ENCODE measurements around the gene NPDC1.
"Not testable (repeated sequence)": the region's sequence is repeated elsewhere in the genome, so short reads cannot be mapped to it uniquely, and the experiment has no call there.

The NPDC1 gene

GRCh38 chr9:137038916-137039315, 7.1 kb downstream of the NPDC1 start:
- no peak for DNase-seq

GRCh38 chr9:137037483-137037882, 8.5 kb downstream of the NPDC1 start:
- DNase-seq, result no peak

- DNase-seq, result no peak
Observed at GRCh38 chr9:137037035-137037434, 8.9 kb downstream of the NPDC1 start.

GRCh38 chr9:137035937-137036336, 10.0 kb downstream of the NPDC1 start:
- no peak for DNase-seq

- no peak for DNase-seq
Observed at GRCh38 chr9:137035507-137035834, 10.5 kb downstream of the NPDC1 start.

- DNase-seq, result peak; percentile 42 to 54
Observed at GRCh38 chr9:137034709-137035506, 11.1 kb downstream of the NPDC1 start.

GRCh38 chr9:137034039-137034708, 11.8 kb downstream of the NPDC1 start:
- no peak for DNase-seq

- not testable (repeated sequence) for DNase-seq
Observed at GRCh38 chr9:137033481-137033880, 12.5 kb downstream of the NPDC1 start.

GRCh38 chr9:137032858-137033257, 13.1 kb downstream of the NPDC1 start:
- DNase-seq, result no peak

- DNase-seq, result no peak
Observed at GRCh38 chr9:137031904-137032640, 13.9 kb downstream of the NPDC1 start, which contains the start of gene FUT7. FUT7 (minus strand) TSS chr9:137032088; CDS start chr9:137031991, 97 bp downstream.

- no peak for DNase-seq
Observed at GRCh38 chr9:137030538-137031527, 15.1 kb downstream of the NPDC1 start.

GRCh38 chr9:137030006-137030405, 16.0 kb downstream of the NPDC1 start:
- DNase-seq, result no peak

- DNase-seq, result peak in 1 of 2 experiments; percentile 8
Observed at GRCh38 chr9:137029058-137029936, 16.7 kb downstream of the NPDC1 start.

- DNase-seq, result peak in 1 of 2 experiments; percentile 33
Observed at GRCh38 chr9:137028263-137029057, 17.5 kb downstream of the NPDC1 start.

GRCh38 chr9:137027369-137028262, 18.4 kb downstream of the NPDC1 start, which contains the start of gene ABCA2:
ABCA2 (minus strand) TSS chr9:137028237; CDS start chr9:137028140, 97 bp downstream.
- no peak for DNase-seq

GRCh38 chr9:137026828-137027227, 19.1 kb downstream of the NPDC1 start:
- DNase-seq, result no peak

GRCh38 chr9:137026384-137026783, 19.6 kb downstream of the NPDC1 start:
- no peak for DNase-seq

- DNase-seq, result peak; percentile 21 to 77
Observed at GRCh38 chr9:137025517-137025966, 20.4 kb downstream of the NPDC1 start.

- no peak for DNase-seq
Observed at GRCh38 chr9:137023583-137023991, 22.4 kb downstream of the NPDC1 start.
